ENCODE results near the gene SNORC.
A peak's percentile ranks its signal among the peaks of the same experiment; 100 is the strongest.
"Not testable (repeated sequence)": the region's sequence is repeated elsewhere in the genome, so short reads cannot be mapped to it uniquely, and the experiment has no call there.

Gene SNORC

GRCh38 chr2:232870018-232870765 is at the start of gene SNORC:
Gene SNORC, plus strand, starts transcription at chr2:232870264. Its CDS starts 78 bp downstream, at chr2:232870342.
- no peak for DNase-seq

GRCh38 chr2:232829988-232830387 is 40.1 kb upstream of the SNORC start:
- DNase-seq = no peak

- no peak for DNase-seq
Observed at GRCh38 chr2:232831496-232831895, 38.6 kb upstream of the SNORC start.

GRCh38 chr2:232833830-232834229 is 36.2 kb upstream of the SNORC start:
- DNase-seq = peak in 1 of 2 donors; percentile 1

- DNase-seq = no peak
Observed at GRCh38 chr2:232835687-232836208, 34.3 kb upstream of the SNORC start.

- DNase-seq = no peak
Observed at GRCh38 chr2:232836934-232837333, 33.1 kb upstream of the SNORC start.

- DNase-seq = no peak
Observed at GRCh38 chr2:232838406-232838874, 31.6 kb upstream of the SNORC start.

GRCh38 chr2:232839411-232840079 is 30.5 kb upstream of the SNORC start:
- DNase-seq = peak in 1 of 2 donors; percentile 33

- peak in 1 of 2 donors; percentile 21 for DNase-seq
Observed at GRCh38 chr2:232842689-232843088, 27.4 kb upstream of the SNORC start.

GRCh38 chr2:232843834-232844233 is 26.2 kb upstream of the SNORC start:
- peak in 1 of 2 donors; percentile 24 for DNase-seq

GRCh38 chr2:232846055-232846454 is 24.0 kb upstream of the SNORC start:
- DNase-seq = no peak

GRCh38 chr2:232850039-232850438 is 20.0 kb upstream of the SNORC start:
- DNase-seq = no peak

GRCh38 chr2:232852081-232852480 is 18.0 kb upstream of the SNORC start:
- DNase-seq = not testable (repeated sequence)

- no peak for DNase-seq
Observed at GRCh38 chr2:232852676-232853075, 17.4 kb upstream of the SNORC start.

GRCh38 chr2:232854082-232854481 is 16.0 kb upstream of the SNORC start:
- no peak for DNase-seq

- DNase-seq = no peak
Observed at GRCh38 chr2:232857158-232857563, 12.9 kb upstream of the SNORC start.

GRCh38 chr2:232859385-232859916 is 10.6 kb upstream of the SNORC start:
- no peak for DNase-seq

GRCh38 chr2:232860593-232861241 is 9.3 kb upstream of the SNORC start:
- no peak for DNase-seq

- no peak for DNase-seq
Observed at GRCh38 chr2:232861353-232861752, 8.7 kb upstream of the SNORC start.

- DNase-seq = no peak
Observed at GRCh38 chr2:232863996-232864395, 6.1 kb upstream of the SNORC start.

GRCh38 chr2:232865165-232865564 is 4.9 kb upstream of the SNORC start:
- no peak for DNase-seq

- no peak for DNase-seq
Observed at GRCh38 chr2:232866104-232866503, 4.0 kb upstream of the SNORC start.
